IPS DF 4.7 (cell line): ENCODE data around the gene IL12RB2.

Experiments
- DNase-seq: peaks from one replicate; pipeline ENCODE4 v3.0.0-alpha.2; 2013; ENCODE audit warnings: low spot score; ENCODE audit errors: extremely low read depth

The IL12RB2 gene

GRCh38 chr1:67347688-67348472, 40.2 kb downstream of the IL12RB2 start:
- no peak for DNase-seq

GRCh38 chr1:67348586-67349252, 41.0 kb downstream of the IL12RB2 start:
- DNase-seq: no peak

DNA sequence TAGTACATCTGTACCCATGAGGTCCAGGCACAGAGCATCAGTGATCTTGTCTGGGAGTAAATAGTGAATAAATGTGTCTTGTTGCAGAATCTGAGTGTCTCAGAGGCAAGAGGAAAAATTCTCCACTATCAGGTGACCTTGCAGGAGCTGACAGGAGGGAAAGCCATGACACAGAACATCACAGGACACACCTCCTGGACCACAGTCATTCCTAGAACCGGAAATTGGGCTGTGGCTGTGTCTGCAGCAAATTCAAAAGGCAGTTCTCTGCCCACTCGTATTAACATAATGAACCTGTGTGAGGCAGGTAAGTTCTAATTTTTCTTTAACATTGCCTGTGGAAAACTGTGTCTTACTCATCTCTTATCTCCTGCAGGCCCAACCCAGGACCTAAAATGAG, 43.1 kb downstream of the IL12RB2 start:
- DNase-seq: no peak

GRCh38 chr1:67352211-67352610, 44.5 kb downstream of the IL12RB2 start:
- DNase-seq: no peak

- DNase-seq: no peak
Observed at GRCh38 chr1:67355745-67356424, 48.2 kb downstream of the IL12RB2 start.

DNA sequence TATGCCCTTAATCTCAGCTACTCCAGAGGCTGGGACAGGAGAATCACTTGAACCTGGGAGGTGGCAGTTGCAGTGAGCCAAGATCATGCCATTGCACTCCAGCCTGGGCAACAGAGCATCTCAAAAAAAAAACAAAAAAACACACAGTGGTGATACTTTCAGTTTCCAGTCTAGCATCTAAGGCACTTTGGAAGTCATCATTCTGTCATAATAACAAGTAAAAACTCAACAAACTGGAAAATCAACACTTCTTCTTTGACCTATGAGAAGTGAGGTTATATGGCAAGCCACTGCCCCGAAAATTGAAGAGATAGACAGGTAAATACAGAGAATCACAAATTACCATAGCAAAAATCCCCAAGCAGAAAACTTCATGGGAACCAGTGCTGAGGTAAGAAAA, 51.9 kb downstream of the IL12RB2 start:
- DNase-seq: no peak

GRCh38 chr1:67361641-67362040, 54.0 kb downstream of the IL12RB2 start:
- no peak for DNase-seq

DNA sequence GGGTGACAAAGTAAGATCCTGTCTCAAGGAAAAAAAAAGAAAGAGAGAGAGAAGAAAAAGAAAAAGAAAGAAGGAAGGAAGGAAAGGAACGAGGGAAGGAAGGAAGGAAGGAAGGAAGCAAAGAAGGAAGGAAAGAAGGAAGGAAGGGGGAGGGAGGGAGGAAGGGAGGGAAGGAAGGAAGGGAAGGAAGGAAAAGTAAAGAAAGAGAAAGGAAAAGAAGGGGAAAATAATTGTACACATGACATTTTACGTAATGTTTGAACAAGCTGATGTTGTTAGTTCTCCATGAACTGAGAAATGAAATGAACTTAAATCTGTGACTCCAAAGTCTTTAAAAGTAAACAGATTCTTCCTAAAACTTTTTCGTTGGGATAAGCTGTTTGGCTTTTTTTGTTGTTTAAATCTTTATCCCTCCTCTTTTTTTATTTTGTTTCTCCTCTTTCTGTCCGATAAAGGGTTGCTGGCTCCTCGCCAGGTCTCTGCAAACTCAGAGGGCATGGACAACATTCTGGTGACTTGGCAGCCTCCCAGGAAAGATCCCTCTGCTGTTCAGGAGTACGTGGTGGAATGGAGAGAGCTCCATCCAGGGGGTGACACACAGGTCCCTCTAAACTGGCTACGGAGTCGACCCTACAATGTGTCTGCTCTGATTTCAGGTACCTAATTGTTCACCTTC, 59.8 kb downstream of the IL12RB2 start:
- no peak for DNase-seq

DNA sequence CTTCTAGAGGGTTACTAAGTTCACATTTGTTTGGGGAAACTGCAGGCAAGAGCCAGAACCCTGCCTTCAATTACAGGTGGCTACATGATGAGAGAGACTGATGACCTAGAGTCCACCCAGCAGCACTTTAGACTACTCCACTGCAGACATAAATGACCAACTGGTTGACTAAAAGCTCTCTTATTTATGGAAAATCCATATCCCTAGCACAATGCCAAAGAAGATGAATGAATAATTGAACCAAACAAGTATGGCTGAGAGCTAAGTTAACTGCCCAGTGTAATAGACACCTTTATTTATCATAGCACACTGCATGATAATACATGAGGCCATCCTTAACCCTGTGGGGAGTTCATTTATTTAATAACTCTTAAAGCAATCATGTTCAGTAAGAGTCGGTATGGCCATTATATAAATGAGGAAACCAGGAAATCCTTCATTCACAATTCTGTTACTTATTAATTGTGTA, 60.4 kb downstream of the IL12RB2 start:
- DNase-seq: no peak

GRCh38 chr1:67371043-67371442, 63.4 kb downstream of the IL12RB2 start:
- DNase-seq: no peak

DNA sequence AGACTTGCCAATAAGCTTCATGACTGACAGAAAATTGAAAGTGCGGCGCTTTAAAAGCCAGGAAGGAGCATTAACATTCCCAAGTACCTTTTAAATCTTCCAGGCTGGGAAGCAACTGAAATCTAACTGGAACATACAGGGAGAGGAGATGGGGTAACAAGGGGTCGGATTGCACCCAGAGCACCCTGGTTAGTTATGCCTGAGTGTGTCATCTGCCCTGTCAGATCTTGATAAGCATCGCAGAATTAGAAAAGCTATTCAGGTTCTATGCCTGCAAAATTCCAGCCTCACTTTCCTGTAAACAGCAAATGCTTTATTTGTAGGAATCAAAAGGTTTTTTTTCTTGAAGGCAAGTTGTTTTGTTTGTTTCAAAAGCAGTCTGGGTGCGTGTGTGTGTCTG, 64.0 kb downstream of the IL12RB2 start:
- no peak for DNase-seq

DNA sequence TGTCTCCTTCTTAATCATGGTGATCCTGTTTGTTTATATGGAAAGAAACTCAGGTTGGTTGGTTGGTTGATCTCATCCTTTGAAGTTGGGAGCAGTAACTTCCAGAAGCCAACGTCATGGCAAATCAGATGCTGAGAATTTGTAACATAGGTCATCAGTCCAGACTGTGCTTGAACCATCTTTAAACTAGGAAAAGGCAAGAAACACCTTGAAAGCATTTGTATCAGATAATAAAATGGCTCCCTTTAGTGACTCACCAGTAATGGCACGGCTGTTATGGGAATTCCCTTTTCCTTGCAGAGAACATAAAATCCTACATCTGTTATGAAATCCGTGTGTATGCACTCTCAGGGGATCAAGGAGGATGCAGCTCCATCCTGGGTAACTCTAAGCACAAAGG, 64.5 kb downstream of the IL12RB2 start:
- DNase-seq: no peak

- DNase-seq: no peak
Observed at GRCh38 chr1:67372898-67373297, 65.2 kb downstream of the IL12RB2 start.

DNA sequence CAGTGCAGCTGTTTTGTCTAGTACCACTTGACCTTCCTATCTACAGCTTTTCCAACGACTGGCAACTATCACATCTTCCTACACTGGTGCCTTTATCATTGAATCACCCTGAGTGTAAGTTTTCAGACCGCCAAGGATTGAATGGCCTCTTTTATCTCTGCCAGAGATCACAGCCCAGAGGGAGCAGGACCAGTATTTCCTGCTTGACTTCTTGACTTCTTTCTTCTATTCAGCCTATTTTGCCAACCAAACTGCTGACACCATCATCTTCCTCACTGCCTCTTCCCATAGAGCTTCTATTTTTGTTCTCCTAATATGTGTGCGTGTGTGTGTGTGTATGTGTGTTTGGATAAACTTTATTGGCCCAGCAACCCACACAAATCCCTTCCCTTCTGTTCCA, 68.7 kb downstream of the IL12RB2 start:
- no peak for DNase-seq

DNA sequence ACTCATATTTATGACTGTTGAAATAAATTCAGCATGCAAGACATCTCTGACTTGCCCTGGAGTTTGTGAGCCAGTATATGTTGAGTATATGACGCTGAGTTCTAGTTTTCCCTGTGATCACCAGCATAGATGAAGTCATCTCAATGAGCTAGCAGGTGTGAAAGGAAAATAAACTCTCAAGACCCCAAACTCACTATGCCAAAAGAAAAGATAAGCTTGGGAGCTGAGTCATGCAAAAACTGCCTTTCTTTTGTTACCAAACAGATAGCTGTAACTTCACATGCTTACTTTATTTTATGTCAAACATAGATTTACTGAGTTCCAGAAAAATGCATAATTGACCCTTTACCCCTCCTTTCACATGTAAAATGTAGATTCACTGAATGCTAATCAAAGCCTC, 69.6 kb downstream of the IL12RB2 start:
- DNase-seq: no peak

- no peak for DNase-seq
Observed at GRCh38 chr1:67381154-67381553, 73.5 kb downstream of the IL12RB2 start.

- DNase-seq: no peak
Observed at GRCh38 chr1:67382292-67382691, 74.6 kb downstream of the IL12RB2 start.

DNA sequence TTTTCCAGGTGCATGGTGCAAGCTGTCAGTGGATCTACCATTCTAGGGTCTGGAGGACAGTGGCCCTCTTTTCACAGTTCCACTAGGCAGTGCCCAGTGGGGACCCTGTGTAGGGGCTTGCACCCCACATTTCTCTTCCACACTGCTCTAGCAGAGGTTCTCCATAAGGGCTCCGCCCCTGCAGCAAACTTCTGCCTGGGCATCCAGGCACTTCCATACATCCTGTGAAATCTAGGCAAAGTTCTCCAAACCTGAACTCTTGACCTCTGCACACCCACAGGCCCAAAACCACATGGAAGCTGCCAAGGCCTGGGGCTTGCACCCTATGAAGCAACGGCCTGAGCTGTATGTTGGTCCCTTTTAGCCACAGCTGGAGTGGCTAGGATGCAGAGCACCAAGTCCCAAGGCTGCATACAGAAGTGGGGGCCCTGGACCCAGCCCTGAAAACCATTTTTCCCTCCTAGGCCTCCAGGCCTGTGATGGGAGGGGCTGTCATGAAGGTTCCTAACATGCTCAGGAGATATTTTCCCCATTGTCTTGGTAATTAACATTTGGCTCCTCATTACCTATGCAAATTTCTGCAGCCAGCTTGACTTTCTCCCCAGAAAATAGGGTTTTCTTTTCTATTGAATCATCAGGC, 76.4 kb downstream of the IL12RB2 start:
- DNase-seq: no peak

DNA sequence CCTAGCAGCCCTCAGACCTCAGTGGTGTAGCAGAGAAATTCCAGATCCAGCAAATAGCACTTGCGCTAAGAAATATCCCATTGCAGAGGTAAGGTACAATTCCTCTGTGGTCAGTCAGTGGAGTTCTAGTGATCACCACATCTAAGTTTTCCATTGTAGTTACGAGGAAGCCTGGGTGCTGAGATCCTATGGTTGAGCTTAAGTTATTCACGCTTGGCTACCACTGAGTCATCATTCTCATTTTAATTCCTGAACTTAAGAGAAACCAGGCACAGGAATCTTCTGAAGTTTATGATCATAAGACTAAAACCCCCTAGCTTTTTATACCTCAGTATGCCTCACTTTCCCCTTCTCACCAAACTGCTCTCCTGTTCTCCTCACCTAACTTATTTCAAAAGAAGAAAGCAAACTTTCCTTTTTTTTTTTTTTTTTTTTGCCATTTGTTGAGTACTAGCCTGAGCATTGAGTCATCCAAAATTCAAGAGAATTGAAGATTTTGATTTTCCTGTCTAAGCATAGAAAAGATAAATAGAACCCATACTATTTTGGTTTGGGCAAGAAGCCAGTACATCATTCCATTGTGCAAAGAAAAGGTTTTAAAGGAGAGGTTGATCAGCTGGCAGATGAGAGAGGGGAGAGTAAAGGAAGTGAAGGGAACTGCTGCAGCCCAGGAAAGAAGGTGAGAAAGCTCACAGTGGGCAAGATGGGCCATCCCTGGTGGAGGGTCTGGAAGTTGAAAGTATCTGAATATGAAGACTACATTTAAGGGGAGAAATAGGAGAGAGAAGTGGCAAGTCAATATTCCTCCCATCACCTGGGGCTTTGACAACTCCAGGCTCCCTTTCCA, 82.6 kb downstream of the IL12RB2 start:
- no peak for DNase-seq

GRCh38 chr1:67393240-67393639, 85.6 kb downstream of the IL12RB2 start:
- no peak for DNase-seq
